Activated T-cell treated with anti-CD3 and anti-CD28 coated beads for 4 hours (primary cell): Measurements from ENCODE around the gene EPHA7.

ENCODE experiments used
- DNase-seq: peaks from one replicate; pipeline ENCODE4 v3.0.0-alpha.2; 2020

EPHA7 gene

DNA sequence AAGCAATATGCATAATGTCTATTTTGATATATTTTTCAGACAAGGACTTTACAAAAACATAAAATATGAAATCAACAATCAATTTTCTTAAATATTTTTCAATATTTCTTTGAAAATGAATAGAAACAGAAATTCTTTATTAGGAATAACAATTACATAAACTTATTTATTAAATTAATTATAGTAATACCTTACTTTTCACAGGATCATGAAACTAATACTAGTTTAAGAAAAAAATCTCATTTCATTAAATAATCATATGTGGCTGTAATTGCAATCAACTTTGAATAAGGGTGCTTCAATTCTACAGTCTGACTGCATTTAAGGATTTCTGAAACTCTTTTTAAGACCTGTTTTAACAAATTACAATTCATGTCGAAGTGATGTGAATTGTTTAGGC is 26.6 kb downstream of the EPHA7 start:
- DNase-seq, result no peak

DNA sequence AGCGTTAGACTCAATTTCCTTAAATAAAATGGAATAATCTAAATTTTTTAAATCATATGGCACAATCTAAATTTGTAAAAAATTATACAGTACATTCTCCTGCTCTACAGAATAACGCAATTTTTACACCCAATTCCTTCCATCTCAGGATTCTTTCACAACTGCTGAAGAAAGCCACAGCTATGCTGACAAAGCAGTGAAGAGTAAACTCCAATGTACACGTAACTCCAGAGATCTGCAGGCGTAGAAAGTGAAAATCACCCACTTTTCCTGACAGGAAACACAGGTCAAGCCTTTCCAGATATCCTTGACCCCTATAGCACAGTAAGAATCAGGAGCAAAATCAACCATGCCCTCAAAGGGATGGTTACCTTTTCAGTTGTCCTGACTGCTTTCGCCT is 27.4 kb downstream of the EPHA7 start:
- DNase-seq, result no peak

GRCh38 chr6:93389192-93389591 is 30.2 kb downstream of the EPHA7 start:
- DNase-seq, result no peak

GRCh38 chr6:93388070-93388469 is 31.3 kb downstream of the EPHA7 start:
- no peak for DNase-seq

DNA sequence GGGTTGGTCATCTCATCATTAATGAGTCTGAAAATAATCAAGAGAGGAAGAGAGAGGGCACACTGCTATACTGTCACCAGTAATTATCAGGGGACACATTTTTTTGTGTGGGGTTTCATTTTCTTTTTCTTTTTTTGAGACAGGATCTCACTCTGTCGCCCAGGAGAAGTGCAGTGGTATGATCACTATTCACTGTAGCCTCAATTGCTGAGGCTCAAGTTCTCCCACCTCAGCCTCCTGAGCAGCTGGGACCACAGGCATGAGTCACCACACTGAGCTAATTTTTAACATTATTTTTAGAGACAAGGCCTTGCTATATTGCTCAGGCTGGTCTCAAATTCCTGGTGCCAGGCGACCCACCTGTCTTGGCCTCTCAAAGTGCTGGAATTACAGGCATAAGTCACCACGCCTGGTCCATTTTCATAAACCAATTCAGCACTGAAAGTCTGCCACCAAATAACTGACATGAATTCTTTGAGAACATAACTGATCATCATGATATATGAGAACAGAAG is 43.3 kb downstream of the EPHA7 start:
- no peak for DNase-seq

DNA sequence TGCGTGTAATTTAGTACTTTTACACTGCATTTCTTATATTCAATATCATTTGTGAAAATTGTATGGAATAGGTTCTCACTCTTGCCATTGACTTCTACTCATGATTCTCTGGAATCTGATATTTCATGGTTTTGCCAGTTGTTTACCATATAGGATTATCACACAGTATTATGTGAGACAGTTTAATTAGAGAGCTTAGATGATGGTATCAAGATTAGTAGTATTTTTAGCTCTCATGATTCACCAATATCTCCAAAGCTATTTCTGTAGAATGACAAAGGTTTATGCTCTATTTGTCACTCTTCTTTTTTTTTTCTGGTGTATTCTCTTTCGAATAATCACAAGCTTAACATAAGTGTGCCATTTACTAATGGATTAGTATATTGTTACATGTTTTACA is 45.9 kb downstream of the EPHA7 start:
- DNase-seq, result no peak

DNA sequence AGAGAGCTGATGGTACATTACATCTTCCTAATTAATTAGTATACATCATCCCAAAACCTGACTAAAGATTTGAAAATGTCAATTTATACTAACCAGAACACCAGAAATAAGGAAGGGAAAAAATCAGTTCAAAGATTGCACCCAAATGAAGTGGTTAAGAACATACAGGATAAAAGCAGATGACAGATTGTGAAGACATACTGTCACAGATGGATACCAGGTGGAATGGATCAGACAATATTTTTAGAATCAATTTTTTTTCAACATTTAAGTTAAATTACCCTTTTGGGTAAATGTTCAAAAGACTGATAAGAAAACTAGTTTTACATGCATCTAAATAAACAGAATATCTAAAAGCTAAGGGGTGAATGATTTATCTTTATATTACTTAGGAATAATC is 47.6 kb downstream of the EPHA7 start:
- DNase-seq, result no peak

GRCh38 chr6:93369586-93370134 is 49.7 kb downstream of the EPHA7 start:
- DNase-seq, result no peak

- DNase-seq, result no peak
These were observed 52.9 kb downstream of the EPHA7 start for GRCh38 chr6:93366506-93366905.

GRCh38 chr6:93365445-93365844 is 53.9 kb downstream of the EPHA7 start:
- no peak for DNase-seq

DNA sequence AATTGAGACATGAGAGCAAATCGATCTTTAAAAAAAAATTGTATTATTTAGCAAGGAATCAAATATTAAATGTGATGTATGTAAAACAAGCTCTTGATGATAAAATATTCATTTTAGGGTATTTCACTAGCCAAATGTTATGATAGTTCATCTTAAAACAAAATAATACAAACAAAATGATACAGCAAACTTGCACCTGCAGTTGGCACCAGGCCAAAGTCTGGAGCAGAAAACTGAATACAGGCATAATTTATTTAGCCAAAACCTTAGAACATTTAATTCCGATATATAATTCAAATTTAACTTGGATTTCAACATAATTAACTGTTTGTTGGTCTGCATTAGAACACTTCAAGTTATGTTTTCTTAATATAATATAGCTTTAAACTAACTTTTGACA is 60.9 kb downstream of the EPHA7 start:
- no peak for DNase-seq

DNA sequence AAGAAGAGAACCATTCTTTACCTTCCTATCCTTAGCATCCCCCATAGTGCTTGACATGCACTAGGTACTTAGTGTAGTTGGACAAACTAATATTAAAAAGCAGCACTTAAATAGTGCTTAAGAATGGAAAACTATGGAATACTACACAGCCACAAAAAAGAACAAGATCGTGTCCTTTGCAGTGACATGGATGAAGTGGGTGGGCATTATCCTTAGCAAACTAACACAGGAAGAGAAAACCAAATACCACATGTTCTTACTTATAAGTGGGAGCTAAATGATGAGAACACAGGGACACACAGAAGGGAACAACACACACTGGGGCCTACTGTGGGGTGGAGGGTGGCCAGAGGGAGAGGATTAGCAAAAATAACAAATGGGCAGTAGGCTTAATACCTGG is 66.8 kb downstream of the EPHA7 start:
- DNase-seq, result no peak

DNA sequence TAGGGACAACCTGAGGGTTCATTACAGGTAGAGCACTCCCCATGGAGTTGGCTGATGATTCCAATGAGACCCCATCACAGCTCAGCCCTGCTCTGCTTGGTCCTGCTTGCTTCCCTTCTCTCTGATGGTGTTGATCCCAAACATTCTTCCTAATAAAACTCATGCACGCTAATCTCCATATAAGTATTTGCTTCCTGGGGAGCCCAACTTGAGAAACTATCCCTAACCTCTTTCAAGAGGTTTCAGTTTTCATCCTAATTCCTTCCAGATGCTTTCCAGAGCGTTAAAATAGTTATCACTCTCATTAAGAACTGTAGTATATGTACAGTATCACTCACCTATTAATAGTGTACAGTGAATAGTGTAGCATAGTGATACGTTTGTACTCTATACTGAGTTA is 68.1 kb downstream of the EPHA7 start:
- no peak for DNase-seq

GRCh38 chr6:93350774-93351173 is 68.6 kb downstream of the EPHA7 start:
- no peak for DNase-seq

- DNase-seq, result no peak
These were observed 75.0 kb downstream of the EPHA7 start for GRCh38 chr6:93344333-93344835.

GRCh38 chr6:93343476-93343875 is 75.9 kb downstream of the EPHA7 start:
- DNase-seq, result no peak

DNA sequence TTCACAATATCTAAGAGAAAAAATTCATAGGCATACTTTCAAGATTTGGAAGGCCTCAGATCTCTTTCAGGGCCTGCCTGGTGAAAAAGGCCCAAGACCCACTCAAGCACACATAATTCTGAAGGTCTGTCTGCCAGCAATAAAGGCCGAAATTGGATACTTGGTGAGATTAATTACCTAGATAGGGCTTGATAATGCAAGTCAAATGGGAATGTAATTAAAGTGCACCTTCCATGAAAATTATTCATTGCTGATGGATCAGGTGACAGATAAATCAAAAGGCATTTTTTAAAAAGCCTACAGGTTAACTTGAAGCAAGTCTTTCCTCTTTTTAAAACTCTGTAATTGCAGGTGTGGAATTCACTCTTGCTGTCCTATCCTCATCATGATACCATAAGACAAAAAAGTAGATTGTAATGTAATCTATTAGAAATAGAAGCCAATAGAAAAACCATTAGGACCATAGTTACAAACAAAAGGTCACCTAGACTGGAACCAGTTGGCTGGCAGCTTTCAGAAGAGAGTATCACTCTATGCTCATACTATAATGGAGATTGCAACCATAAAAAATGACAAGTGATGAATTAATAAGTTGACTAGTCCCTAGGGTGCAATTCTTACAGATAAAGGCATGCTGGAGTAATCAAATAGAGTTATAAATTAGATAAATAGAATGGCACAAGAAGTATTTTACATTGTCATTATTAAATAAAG is 77.3 kb downstream of the EPHA7 start:
- DNase-seq, result no peak

DNA sequence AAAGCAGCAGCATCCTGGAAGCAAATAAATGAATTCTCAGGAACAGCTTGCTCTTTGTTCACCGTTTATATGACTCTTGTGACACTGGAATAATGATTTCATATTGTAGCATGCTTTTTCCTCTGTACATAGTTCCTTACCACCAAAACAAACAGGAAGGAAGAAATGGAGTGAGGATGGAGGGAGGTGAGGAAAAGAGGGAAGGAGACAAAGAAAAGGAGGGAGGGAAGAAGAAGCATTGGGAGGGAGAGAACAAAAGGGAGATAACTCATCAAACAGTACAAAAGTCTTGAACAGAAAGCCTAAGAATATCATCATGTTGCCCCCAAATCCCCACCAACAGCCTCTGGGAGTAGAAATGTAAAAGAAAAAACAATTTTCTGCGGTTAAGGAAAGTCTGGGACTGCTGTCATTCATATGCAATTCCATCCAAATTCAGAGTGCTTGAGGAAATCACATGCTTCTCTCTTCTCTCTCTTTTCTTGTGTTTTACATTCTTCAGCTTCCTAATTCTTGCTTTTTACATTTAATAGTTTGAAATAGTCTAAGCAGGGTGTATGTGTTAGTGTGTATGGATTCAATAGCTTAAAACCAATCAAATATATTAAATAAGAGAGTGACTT is 81.5 kb downstream of the EPHA7 start:
- DNase-seq, result no peak

DNA sequence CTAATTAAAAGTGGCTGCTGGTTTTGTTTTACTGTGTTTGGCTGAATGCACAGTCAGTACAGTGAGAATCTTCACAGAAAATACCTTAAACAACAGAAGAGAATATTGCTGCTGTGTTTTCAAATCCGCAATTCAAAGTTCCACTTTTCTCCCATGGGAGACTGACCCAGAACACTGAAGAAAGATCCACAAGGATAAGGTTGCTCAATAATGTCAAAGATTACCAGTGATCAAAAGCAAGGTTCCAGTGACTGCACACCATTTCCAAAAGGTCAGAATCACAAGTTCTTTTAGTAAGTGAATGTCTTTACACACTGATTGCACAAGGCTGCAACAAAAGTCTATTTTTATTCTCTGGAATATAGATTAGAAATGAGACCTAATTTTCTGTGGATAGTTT is 82.3 kb downstream of the EPHA7 start:
- DNase-seq, result no peak

DNA sequence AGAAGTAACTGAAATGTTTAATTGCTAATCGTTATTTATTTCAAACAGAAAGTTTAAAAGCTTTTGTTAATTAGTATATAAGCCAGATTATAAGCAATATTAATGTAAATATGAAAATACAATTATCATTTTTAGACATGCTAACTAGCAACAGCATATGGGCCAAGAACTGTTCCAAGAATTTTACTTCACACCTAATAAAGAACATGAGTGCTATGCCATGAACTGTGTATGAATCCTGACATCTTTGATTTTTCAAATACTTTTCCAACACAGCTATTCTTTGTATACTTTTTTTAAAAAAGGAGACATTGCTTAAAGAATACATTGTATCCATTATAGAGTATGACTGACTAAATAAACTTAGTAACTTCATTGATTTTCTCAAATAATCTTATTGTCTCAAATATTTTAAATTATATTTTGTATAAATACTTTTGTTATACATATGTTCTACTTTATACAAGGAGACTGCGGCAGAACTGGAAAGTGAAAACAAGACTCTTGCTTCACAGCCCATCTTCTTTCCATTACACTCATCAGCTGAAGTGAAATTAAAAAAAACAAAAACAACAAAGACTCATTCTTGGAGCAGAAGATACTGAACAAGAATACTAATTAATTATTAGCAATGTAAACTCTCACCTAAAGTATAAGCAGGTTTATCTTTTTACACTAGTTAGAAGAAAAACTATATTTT is 89.9 kb downstream of the EPHA7 start:
- no peak for DNase-seq

DNA sequence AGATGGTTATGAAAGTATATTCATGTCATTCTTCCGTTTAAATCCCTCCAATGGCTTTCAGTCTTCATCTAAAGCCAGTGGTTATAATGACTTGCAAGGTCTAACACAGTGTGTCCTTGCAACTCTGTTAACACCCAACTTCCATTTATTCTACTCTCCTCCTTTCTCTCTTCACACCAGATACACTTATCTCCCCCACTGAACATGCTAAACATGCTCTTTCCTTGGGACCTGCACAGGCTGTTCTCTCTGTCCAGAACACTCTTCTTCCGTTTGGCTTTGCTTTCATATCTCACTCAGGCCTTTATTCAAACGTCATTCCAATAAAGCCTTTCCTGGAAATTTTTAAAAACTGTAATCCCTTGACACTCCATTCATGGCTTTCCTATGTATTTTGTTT is 91.5 kb downstream of the EPHA7 start:
- no peak for DNase-seq

- no peak for DNase-seq
These were observed 93.6 kb downstream of the EPHA7 start for GRCh38 chr6:93325761-93326160.

DNA sequence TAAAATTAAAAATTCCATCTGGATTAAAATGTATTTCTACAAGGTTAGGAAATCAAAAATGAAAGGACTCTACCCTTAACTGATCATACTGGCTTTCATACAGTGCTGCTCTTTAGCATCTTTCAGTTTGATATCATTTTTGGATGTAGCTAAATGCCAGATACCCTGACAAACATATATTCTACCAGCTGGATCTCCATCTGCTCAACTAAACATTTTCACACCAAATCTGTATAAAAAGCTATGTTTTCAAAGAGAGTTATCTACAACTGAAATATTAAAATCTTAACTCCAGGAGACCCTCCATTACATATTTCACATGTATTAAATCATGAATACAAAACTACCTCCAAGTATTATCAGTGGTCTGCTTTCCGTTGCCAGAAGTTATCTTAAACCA is 95.7 kb downstream of the EPHA7 start:
- DNase-seq, result no peak

DNA sequence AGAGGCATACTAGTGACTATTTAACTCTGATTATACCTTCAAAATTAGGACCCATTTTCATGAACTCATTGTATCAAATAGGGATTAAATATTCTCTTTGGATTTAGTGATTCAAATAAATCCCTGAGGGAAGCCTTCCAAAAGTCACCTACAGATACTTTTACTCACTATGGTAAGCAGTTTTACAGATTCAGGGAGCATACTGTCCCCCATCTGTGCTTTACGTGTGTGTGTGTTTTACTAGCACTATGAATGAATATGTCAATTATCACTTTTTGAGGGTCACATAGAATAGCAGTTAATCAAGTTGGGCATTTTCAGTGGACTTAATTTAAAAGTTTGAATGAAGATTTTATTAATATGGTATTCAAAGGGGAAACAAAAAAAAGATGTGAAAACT is 96.7 kb downstream of the EPHA7 start:
- no peak for DNase-seq
